Measurements from ENCODE around the gene ACTR2. TPM values are rescaled to one million over a fixed set of nuclear protein-coding genes. Genes with fewer than 3 reads are reported as not detected.
"Not testable (repeated sequence)": the region's sequence is repeated elsewhere in the genome, so short reads cannot be mapped to it uniquely, and the experiment has no call there.

The ACTR2 gene
- total and polyA plus RNA-seq, 7 donors = 38.9 to 99.0 (median 84.1) TPM

DNA sequence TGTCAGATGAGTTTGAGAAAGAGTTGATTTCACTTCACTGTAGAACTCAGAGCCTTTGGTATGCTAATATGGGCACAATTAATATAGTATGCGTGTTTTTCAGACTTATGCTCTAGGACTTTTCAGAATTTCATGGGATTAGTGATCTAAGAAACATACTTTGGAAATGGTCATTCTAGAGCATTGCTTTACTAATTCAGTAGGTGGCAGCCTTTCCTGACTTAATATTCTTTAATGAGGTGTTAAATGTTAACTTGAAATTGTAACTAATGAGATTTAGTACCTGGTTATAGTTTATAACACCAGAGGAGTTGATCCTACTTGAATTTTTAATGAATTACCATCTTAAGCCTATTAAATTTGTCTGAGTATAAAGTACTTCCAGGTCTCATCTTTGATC is 28.4 kb downstream of the ACTR2 start:
- Histone ChIP-seq H3K36me3 (ENCODE audit: insufficient read depth in 1 of 2, low read depth in 1 of 2) (peaks cover 3 to 59% of the 10 kb centered on the region in 2 donors), H3K9me3 (no peaks in the 10 kb centered on the region), H3K27me3 (ENCODE audit: insufficient read depth in 3 of 3, low read length in 2 of 3) (no peaks in the 10 kb centered on the region), H3K27ac (no peak overlapping the region), H3K4me1 (no peaks in the 10 kb centered on the region), H3K4me3 (no peak overlapping the region)
- 91 to 97% (median 91%) methylated on average over 1 of the region's 1 CpG for WGBS, 3 donors
- no peak for DNase-seq
- TF ChIP-seq, protein P1, sequence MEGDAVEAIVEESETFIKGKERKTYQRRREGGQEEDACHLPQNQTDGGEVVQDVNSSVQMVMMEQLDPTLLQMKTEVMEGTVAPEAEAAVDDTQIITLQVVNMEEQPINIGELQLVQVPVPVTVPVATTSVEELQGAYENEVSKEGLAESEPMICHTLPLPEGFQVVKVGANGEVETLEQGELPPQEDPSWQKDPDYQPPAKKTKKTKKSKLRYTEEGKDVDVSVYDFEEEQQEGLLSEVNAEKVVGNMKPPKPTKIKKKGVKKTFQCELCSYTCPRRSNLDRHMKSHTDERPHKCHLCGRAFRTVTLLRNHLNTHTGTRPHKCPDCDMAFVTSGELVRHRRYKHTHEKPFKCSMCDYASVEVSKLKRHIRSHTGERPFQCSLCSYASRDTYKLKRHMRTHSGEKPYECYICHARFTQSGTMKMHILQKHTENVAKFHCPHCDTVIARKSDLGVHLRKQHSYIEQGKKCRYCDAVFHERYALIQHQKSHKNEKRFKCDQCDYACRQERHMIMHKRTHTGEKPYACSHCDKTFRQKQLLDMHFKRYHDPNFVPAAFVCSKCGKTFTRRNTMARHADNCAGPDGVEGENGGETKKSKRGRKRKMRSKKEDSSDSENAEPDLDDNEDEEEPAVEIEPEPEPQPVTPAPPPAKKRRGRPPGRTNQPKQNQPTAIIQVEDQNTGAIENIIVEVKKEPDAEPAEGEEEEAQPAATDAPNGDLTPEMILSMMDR (IDR thresholded peaks at IDR 0.05) = no peak
- intact Hi-C loops (cut with DNase I) = no loop called here
- ATAC-seq = no peak

DNA sequence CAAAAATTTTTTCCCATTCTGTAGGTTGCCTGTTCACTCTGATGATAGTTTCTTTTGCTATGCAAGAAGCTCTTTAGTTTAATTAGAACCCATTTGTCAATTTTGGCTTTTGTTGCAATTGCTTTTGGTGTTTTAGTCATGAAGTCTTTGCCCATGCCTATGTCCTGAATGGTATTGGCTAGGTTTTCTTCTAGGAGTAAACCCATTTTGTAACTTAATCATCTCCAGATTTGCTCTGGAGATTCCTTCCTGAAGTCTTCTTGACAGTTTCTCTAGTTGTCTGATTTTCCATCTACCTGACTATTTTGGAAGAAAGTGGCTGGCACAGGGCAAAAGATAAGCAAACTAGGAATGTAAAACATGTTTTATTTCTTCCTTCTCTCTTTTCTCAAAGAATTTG is 30.2 kb downstream of the ACTR2 start:
- DNase-seq; H3K4me1 ChIP-seq; ATAC-seq; H3K27ac ChIP-seq; intact Hi-C loops (cut with DNase I); H3K27me3 ChIP-seq (ENCODE audit: insufficient read depth in 3 of 3, low read length in 2 of 3); H3K9me3 ChIP-seq; H3K4me3 ChIP-seq: not testable (repeated sequence)
- peaks cover 3 to 47% of the 10 kb centered on the region in 2 donors for H3K36me3 ChIP-seq (ENCODE audit: insufficient read depth in 1 of 2, low read depth in 1 of 2)

DNA sequence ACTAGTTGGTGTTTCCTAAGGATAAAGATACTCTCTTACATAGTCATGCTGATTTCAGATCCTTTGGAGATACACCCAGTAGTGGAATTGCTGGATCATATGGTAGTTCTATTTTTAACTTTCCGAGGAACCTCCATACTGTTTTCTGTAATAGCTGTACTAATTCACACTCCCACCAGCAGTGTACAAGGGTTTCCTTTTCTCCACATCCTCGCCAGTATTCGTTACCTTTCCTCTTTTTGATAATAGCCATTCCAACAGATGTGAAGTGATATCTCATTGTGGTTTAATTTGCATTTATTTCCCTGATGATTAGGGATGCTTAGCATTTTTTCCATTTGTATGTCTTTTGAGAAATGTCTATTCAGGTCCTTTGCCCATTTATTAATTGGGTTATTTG is 34.0 kb downstream of the ACTR2 start:
- Histone ChIP-seq H3K9me3 (no peaks in the 10 kb centered on the region), H3K27ac (no peak overlapping the region), H3K27me3 (ENCODE audit: insufficient read depth in 3 of 3, low read length in 2 of 3) (no peaks in the 10 kb centered on the region), H3K4me3 (no peak overlapping the region), H3K4me1 (peaks cover 4% of the 10 kb centered on the region), H3K36me3 (ENCODE audit: insufficient read depth in 1 of 2, low read depth in 1 of 2) (peaks cover 3 to 45% of the 10 kb centered on the region in 2 donors)
- ATAC-seq (peak in 2 of 4 donors; percentile 51 to 52), DNase-seq (no peak)
- 62 to 80% (median 65%) methylated on average over 3 of the region's 3 CpGs for WGBS, 3 donors
- TF ChIP-seq, protein P1 (IDR thresholded peaks at IDR 0.05) = no peak
- intact Hi-C loops (cut with DNase I) = no loop called here

DNA sequence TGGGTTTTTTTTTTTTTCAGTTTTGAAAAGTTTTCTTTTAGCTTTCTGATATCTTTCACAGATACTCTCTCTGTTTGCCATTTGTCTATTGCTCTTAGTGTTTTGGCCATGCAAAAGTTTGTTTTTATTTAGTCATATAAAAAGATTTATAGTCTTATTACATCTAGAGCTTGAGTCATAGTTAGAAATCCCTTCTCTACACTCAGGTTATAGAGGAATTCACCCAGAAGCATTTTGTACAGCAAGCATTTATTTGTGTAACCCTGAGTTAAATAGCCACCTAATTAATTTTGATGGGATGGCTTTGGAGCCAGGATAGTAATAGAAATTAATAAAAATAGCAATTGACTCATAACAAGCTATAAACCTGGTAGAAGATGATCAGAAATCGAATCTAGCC is 35.6 kb downstream of the ACTR2 start:
- 90 to 97% (median 91%) methylated on average over 1 of the region's 1 CpG for WGBS, 3 donors
- Histone ChIP-seq H3K4me3 (no peak overlapping the region), H3K36me3 (ENCODE audit: insufficient read depth in 1 of 2, low read depth in 1 of 2) (peaks cover 3 to 58% of the 10 kb centered on the region in 2 donors), H3K27ac (no peak overlapping the region), H3K4me1 (peaks cover 4% of the 10 kb centered on the region), H3K27me3 (ENCODE audit: insufficient read depth in 3 of 3, low read length in 2 of 3) (no peaks in the 10 kb centered on the region), H3K9me3 (no peaks in the 10 kb centered on the region)
- TF ChIP-seq, protein P1 (IDR thresholded peaks at IDR 0.05) = no peak
- no peak for ATAC-seq
- intact Hi-C loops (cut with DNase I) = no loop called here
- no peak for DNase-seq

DNA sequence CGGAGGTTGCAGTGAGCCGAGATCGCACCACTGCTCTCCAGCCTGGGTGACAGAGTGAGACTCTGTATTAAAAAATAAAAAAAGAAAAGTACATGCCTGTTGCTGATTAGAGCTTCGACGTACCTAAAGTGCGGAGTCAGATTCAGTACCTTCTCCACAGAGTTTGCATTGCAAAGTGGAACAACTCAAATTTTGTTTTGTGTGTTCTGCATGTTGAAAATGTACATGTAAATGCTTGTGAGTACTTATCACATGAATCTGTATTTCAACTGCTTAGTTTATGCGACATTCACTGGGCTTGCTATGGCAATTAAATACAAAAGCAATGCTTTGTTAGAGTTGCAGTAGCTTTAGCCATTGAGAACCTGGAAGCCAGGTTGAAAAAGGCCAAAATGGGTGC is 36.4 kb downstream of the ACTR2 start:
- Histone ChIP-seq H3K4me1 (peaks cover 4% of the 10 kb centered on the region), H3K4me3 (no peak overlapping the region), H3K9me3 (no peaks in the 10 kb centered on the region), H3K27ac (no peak overlapping the region), H3K36me3 (ENCODE audit: insufficient read depth in 1 of 2, low read depth in 1 of 2) (peaks cover 3 to 64% of the 10 kb centered on the region in 2 donors), H3K27me3 (ENCODE audit: insufficient read depth in 3 of 3, low read length in 2 of 3) (no peaks in the 10 kb centered on the region)
- TF ChIP-seq, protein P1 (IDR thresholded peaks at IDR 0.05) = no peak
- DNase-seq (no peak), ATAC-seq (no peak)
- intact Hi-C loops (cut with DNase I) = no loop called here
- 82 to 95% (median 93%) methylated on average over 7 of the region's 7 CpGs for WGBS, 3 donors

Measured in psoas muscle (tissue), 8 donors.